NT2/D1 (cell line): Measurements from ENCODE around the gene SGCE.

Experiments
- SUZ12 ChIP-seq: IDR thresholded peaks from 2 replicates; pipeline ENCODE4 v1.6.1; 2011; ENCODE audit not compliant: insufficient read length, insufficient read depth; ENCODE audit errors: extremely low read depth
- YY1 ChIP-seq: IDR thresholded peaks from 2 replicates; pipeline ENCODE4 v1.6.1; 2011; ENCODE audit not compliant: insufficient read length, insufficient read depth
- ZNF274 ChIP-seq: IDR thresholded peaks from 2 replicates; pipeline ENCODE4 v1.6.1; 2011; ENCODE audit warnings: mild to moderate bottlenecking, low read depth, low read length

GRCh38 chr7:94650147-94651051 is 5.5 kb downstream of the SGCE start:
- TF ChIP-seq YY1 (no peak), ZNF274 (no peak), SUZ12 (no peak)
